Astrocyte of the cerebellum (primary cell): ENCODE data around the gene BRD8.

Experiments
- DNase-seq: peaks from one replicate; pipeline ENCODE4 v3.0.0-alpha.2; 2011; ENCODE audit warnings: low read depth
- H3K4me3 ChIP-seq: 2 replicates; pipeline ENCODE4 v1.5.1; 2011; ENCODE audit warnings: mild to moderate bottlenecking, low read depth, low read length, moderate library complexity
- CTCF ChIP-seq: IDR thresholded peaks from 2 replicates; pipeline ENCODE4 v1.5.1; 2012; ENCODE audit warnings: low read length, low read depth, moderate library complexity, mild to moderate bottlenecking; ENCODE audit errors: missing control alignments
- in situ Hi-C: cut with HindIII; loops from 2 replicates; pipeline ENCODE4 v1.10.0; 2017; ENCODE audit warnings: low sequenced_read_pairs

Gene BRD8

DNA sequence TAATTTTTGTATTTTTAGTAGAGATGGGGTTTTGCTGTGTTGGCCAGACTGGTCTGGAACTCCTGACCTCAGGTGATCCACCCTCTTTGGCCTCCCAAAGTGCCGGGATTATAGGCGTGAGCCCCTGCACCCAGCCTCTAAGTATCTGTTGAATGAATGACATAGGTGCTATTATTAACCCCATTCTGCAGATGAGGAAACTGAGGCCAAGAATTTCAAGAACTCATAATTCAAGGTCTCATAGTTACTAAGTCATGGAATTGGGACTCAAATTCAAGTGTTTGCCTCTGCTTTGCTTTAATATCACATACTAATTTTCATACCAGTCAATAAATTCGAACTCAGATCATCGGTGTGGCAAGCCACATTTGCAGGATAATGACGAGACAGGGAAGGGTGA lies 2.4 kb upstream of the BRD8 start:
- DNase-seq, result no peak

DNA sequence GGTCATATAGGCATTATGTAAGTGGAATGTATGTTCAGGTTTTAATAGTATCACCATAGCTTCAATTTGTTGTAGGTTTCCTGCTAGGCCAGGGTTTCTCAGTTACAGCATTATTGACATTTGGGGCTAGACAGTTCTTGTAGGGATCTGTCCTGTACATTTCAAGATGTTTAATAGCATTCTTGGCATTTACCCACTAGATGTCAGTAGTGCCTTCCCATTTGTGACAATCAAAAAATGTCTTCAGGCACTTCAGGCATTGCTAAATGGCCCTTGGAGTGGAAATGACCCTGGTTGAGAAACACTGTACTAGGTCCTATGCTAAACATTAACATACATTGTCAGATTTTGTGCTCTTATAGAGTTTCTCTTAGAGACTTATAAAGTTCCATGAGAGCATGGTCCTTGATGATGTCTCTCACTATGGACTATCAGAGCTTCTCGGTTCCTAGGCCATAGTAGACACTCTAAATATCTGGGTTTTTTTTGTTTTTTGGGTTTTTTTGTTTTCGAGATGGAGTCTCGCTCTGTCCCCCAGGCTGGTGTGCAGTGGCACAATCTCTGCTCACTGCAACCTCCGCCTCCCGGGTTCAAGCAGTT lies 1.9 kb upstream of the BRD8 start:
- in situ Hi-C loops, result no loop called here
- peak; percentile 20 for DNase-seq
- H3K4me3 ChIP-seq, result peak overlapping the region; percentile 85
- TF ChIP-seq CTCF, result peak; percentile 42

More for the DNA sequence above, 2.4 kb upstream of the BRD8 start:
- no peak for TF ChIP-seq CTCF
- in situ Hi-C loops, result no loop called here
- no peak overlapping the region for H3K4me3 ChIP-seq

DNA sequence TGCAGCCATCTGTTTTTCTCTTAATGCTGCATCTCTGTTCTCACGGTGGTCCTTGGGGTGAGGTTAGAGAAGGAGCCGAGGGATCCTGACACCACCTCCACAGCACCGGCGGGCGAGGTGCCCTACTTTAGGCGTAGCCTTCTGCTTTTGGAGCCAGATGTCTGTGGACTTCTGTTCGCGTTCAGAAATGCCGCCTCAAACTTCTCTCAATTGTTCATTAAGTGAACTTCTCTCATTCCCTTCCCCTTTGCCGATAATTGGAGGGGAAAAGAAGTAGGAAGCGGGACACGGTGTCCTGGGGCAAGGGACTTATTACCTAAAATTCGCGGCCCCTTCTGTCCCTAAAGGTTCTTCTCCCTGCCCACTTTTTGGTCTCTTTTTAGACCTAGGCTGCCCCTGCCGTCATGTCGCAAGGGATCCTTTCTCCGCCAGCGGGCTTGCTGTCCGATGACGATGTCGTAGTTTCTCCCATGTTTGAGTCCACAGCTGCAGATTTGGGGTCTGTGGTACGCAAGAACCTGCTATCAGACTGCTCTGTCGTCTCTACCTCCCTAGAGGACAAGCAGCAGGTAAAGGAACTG lies 937 bp upstream of the BRD8 start:
- no peak for DNase-seq
- TF ChIP-seq CTCF, result no peak

GRCh38 chr5:138177941-138178515 lies 402 bp downstream of the BRD8 start:
- peak; percentile 1 for DNase-seq
- in situ Hi-C loops, result no loop called here

More for the DNA sequence above, 937 bp upstream of the BRD8 start:
- H3K4me3 ChIP-seq, result peak overlapping the region; percentile 85
- in situ Hi-C loops, result no loop called here

DNA sequence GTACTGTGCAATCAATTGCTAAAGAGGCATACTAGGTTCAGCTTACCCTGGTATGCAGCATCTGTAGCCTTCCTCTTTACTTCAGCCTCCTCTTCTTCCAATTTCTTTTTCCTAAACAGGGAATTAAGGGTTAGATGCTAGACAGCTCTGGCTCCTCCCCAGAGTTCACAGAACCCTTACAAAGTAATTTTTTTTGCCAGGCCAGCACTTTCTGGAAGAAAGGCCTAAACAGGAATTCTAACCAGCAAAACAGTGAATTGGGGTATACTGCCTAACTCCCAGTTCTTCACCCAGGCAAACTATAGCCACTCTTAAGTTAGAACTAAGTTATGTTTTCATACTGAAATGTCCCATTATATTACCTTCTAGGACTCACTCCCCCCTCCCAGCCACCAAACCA lies 8.1 kb downstream of the BRD8 start:
- no peak overlapping the region for H3K4me3 ChIP-seq
- no peak for TF ChIP-seq CTCF
- DNase-seq, result no peak
- in situ Hi-C loops, result no loop called here

More at GRCh38 chr5:138177941-138178515, 402 bp downstream of the BRD8 start:
- no peak for TF ChIP-seq CTCF
- peak overlapping the region; percentile 85 for H3K4me3 ChIP-seq

- no peak overlapping the region for H3K4me3 ChIP-seq
- DNase-seq, result no peak
- in situ Hi-C loops, result no loop called here
- TF ChIP-seq CTCF, result no peak
Observed at GRCh38 chr5:138169124-138169523, 9.3 kb downstream of the BRD8 start.
